ENCODE measurements around the gene LHFPL6.

DNA sequence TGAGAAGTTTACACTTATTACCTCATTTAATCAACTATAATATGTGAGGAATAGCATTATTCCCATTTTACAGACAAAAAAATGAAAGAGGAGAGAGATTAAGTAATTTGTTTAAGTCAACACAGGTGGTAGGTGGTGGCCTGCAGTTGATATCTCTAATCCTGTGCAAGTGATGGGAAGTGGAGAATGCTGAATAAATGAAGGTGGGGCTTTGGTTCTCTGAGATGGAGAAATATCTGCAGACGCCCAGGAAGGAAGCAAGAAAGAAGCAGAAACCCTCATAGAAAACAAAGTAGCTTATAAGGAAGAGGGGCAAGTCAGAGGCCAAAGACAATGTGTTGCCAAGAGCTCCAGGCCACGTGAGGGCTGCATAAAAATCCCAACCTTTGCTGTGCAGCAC lies 290.4 kb downstream of the LHFPL6 start:
- TF ChIP-seq, protein P1, sequence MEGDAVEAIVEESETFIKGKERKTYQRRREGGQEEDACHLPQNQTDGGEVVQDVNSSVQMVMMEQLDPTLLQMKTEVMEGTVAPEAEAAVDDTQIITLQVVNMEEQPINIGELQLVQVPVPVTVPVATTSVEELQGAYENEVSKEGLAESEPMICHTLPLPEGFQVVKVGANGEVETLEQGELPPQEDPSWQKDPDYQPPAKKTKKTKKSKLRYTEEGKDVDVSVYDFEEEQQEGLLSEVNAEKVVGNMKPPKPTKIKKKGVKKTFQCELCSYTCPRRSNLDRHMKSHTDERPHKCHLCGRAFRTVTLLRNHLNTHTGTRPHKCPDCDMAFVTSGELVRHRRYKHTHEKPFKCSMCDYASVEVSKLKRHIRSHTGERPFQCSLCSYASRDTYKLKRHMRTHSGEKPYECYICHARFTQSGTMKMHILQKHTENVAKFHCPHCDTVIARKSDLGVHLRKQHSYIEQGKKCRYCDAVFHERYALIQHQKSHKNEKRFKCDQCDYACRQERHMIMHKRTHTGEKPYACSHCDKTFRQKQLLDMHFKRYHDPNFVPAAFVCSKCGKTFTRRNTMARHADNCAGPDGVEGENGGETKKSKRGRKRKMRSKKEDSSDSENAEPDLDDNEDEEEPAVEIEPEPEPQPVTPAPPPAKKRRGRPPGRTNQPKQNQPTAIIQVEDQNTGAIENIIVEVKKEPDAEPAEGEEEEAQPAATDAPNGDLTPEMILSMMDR (IDR thresholded peaks at IDR 0.05), result no peak
- TF ChIP-seq EP300 (IDR thresholded peaks at IDR 0.05), result no peak

Data from upper lobe of left lung (tissue), 4 donors.